IPS DF 4.7 (cell line): Measurements from ENCODE around the gene OTOG.

Experiments
- DNase-seq: peaks from one replicate; pipeline ENCODE4 v3.0.0-alpha.2; 2013; ENCODE audit warnings: low spot score; ENCODE audit errors: extremely low read depth

Gene OTOG

DNA sequence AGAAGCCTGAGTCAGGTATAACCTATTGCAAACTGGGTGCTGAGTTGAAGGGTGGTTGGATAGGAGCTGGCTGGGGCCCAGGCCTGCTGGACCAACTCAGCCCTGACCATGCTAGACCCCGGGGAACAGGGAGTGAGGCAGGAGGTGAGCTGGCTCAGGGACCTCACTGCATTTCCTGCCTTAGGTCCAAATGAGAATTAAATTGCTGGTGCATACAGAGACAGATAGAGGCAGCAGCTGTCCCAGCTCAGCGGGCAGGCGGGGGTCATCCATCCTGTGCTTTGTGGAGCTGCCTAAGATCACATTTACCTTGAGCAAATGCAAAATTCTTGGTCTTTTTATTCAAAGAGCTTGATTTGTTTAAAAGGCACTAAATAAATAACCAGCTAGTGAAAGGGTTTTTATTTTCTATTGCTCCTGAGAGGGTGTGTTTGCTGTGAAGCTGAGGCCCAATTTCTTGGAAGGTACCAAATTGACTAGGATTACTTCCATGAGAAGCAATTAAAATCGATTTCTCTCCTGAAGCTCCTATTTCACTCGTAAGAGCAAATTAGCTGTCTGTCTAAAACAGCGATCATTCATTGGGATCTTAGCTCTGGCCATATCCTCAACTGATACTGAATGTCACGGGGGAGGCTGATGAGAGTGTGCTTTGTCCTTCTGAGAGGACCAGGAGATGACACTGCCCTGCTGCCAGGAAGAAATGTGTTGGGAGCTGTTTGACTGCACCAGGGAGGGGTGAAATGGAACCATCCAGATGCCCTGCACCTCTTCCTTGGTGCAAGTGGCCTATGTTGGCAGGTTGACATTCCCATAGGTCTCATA lies 27.8 kb upstream of the OTOG start:
- DNase-seq = no peak

DNA sequence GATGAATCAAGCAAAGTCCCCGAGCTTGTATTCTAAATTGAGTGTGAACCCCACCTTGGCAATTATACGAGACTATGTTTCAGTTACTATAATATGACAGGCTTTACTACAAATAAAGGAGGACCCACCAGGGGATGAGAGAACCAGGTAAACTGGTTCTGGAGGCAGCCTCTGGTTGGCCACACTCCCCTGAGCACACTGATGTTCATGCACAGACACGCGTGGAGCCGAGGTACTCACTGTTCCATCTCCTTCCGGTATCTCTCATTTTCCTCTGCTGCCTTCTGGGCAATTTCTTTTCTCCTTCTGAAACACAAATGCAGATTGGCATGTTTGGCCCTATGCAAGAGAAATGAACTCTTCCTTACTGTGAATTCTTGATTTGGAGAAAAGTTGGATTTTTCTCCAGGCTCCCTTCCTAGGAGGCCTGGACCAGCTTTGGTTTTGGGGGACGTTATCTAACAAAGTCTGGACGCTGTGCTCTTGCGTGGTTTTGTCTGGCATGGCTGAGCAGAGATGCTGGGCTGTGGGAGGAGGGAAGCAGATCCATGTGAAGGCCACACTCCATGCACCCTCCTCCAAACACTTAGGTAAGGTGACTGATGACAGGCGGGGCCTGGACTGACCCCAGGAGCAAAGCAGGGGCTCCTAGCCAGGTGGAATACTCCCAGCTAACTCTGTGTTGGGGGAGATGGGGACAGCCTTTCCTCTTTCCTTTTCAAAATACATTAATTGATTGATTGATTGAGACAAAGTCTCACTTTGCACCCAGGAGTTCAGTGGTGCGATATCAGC lies 25.8 kb upstream of the OTOG start:
- no peak for DNase-seq

DNA sequence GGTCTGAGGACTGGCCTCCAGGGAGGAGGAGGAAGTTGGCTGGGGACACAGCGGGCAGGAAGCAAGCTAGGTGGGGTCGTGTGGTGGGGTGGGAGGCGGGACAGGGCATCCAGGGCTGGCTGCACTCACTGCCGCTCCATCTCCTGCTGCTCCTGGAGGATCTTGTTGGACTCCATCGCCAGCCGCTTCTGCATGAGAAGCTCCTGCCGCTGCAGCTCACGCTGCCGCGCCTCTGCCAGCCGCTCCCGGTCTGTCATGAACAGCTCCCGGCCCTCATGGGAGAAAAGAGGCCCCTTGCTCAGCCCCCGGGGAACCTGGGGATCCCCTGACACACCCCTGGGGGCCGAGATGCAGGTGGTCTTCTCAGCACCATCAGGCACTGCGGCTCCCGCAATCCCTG lies 24.4 kb upstream of the OTOG start:
- DNase-seq = no peak

DNA sequence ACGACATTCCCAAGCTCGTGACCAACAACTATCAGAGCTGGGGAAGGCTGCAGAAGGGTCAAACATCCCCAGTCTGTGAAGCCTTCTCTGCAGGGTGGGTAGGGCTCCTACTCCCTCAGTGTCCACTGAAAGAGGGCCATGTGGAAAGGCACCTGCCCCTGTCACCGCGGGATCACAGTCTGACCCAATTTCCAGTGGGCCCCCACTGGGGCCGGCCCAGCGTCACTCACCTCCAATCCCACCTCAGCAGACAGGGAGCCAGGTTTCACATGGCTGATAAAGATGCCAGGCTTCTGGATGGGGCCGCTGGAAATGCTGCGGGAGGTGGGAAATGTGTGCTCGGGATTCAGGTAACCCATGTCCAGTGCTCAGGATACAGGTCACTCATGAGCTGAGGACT lies 22.8 kb upstream of the OTOG start:
- no peak for DNase-seq

DNA sequence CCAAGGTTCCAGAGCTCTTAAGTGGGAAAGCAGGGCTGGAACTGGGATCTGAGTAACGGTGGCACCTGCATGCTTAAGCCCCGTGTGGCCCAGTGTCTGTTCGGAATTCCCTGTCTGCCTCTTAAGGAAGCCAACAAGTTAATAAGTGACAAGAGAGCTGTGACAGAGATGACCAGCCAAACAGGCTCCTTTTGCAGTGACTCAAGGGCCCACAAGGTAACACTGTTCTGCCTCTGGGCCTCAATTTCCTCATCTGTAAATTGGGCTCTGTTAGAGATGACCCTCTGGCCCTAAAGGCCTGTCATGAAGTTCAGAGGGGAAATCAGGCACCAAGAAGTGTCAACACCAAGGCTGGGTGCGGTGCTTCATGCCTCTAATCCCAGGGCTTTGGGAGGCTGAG lies 21.5 kb upstream of the OTOG start:
- no peak for DNase-seq

DNA sequence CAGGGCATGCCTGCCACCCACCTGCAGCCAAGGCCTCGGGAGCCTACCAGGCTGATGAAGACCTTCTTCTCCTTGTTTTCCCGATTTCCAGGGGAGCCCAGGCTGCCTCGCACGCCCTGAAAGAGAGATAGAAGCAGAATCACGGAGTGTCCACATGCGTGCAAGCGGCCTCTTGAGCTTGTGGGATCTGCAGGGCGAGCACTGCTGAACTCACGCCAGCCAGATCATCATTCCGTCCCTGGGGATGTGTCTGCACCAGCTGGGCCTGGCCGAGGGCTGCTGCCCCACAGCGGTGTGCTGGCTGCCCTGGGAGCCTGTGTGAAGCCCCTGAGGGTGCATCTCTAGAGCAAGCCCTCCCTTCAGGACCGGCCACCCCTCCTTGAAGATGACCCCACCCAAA lies 20.7 kb upstream of the OTOG start:
- DNase-seq = no peak

DNA sequence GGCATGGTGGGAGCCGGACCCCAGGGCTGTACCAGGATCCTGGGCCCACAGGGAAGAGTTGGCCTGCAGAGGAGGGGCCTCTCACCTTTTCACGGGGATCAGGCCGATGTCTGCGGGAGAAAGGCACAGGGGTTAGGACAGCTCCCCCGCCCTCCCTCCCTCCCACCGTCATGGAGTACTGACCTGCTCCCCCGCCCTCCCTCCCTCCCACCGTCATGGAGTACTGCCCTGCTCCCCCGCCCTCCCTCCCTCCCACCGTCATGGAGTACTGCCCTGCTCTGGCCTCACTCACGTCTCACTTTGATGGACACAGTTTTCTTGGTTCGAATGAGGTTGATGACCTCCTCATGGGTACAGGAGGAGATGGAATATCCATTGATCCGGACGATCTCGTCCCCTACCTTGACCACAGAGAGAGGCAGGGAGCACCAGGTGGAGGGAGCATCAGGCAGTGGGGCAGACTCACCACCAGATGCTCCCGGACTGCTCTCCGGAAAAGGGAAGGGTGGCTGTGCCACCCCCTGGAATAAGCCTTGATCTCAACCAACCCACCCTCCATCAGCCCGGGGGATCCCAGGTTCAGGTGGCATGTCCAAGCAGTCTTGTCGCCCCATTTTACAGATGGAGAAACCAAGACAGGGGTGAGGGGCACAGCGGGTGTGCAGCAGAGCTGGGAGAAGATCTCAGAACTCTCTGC lies 20.0 kb upstream of the OTOG start:
- DNase-seq = no peak

DNA sequence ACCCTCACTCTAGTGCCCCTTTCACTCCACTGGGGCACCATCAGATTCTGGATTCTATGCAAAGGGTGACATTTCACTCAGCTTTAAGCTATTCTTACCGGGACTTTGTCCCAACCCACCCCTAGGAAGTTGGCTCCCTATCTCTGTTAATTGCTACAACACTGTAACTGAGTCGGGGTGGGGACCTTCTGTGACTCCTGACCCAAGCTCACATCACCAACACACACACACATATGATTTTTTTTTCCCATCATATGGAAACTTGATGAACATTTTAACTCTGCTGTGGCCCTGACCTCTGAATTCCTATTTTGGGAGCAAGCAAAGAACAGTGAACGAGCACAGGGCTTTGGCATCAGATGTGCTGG lies 19.4 kb upstream of the OTOG start:
- DNase-seq = no peak

DNA sequence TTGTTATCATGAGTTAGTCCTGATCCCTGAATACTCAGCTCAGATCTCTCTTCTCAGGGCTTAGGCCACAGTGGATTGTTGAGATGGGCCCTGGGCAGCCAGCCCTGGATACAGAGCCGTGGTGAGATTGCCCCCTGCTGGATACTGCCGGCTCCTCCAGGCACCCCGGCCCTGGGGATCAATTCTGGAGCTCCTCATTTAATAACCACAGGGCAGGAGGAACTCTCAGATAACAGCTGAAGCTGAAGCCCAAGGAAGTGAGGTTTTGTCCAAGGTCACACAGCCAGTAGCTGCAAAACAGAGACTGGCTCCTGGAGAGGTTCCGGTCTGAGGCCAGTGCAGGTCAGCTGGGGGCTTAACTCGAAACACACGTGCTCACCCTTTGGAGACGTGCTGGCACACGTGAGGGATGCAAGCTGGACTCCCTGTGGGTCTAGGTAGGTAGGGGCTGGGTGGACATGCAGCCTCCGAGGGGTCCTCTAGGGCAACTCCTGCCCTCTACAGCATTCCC lies 18.8 kb upstream of the OTOG start:
- DNase-seq = no peak

DNA sequence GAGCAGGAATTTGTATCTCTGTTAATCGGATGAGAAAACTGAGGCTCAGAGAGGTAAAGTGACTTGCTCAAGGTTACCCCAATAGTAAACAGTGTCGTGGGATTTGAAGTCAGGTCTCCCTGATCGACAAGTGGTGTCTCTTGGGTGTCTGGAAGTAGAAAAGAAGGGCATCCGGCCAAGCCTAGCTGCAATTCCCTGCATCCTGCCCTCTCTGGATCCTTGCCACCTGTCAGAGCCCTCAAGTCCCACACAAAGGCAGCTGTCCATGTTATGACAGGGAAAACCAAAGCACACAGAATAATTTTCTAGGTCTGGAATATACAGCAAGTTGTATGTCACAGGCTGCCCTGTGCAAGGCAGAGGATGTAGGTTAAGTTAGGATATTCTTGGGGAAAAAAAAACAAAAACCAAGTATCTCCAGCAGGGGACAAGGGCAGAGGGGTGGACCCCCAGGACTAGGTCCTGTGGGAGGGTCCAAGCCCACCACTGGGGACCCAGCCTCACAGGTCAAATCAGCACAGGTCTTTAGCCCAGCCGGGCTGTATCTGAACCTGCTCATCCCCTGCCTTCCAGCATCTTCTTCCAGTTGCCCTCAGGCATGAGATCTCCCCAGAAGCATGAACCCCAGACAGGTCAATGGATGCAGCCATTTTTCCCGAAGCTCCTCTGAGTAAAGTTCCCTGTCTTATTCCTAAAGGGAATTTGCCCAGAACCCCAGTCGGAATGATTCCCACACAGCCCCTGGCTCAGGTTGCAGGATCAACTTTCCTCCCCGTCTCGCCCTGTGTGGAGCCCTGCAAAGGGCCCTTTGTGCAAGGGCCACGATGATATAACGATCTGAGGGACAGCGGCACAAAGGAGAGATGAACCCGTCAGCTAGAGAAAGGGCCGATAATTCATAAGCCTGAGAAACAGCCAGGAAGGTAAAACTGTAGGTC lies 17.9 kb upstream of the OTOG start:
- no peak for DNase-seq

DNA sequence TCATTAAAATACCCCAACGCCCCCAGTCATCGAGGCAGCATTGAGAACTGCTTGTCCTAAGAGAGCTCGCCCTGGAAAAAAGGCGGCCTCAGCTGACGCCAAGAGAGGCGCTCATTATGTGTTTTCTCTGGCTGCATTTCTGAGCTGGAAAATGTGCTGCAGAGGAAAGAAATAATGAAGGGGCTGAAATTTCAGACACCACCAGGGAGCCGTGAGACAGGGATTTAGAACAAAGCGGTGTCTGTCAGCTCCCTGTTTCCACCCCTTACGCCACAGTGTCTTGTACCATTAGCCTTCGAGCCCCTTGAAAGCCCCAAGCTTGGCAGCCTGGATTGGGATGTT lies 17.2 kb upstream of the OTOG start:
- no peak for DNase-seq

DNA sequence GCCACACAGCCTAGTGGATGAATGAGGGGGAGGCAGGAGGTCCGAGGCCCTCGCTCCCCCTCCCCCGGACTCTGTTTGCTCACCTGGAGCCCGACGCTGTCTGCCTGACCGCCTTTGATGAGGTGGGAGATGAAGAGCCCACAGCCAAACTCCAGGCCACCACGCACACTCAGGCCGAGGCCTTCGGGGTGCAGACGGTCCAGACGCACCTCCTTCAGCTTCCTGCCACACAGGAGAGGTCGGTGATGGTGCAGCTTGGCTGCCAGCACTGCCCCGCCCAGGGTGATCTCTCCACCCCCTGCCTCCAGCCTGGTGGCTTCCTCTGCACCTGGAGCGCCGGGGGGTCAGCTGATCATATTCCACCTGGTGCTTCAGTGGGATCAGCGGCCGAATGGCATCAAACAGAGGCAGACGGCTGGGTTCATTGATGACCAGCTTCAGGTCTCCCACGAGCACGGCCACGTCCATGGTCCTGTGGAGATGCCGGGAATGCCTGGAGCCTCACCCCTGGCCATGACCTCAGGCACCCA lies 15.9 kb upstream of the OTOG start:
- DNase-seq = no peak

DNA sequence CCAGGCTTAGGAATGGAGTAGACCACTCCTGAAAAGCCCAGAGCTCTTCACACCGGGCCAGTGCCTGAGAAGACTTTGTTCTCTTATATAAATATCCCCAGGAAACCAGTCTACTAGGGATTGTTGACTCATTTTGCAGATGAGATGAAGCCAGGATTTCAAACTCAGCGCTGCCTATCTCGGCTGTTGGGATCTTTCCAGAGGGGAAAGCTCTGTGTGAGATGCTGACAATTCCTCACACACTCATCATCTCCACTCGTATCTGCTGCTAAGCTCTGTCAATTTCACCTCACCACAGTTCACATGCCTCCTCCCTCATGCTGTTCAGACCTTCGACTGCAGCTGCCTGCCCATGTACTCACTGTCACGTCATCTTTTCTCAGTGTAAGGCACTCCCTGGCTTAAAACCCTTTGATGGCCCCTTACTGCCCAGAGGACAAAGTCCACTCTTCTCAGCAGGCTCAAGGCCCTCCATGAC lies 15.4 kb upstream of the OTOG start:
- DNase-seq = no peak

DNA sequence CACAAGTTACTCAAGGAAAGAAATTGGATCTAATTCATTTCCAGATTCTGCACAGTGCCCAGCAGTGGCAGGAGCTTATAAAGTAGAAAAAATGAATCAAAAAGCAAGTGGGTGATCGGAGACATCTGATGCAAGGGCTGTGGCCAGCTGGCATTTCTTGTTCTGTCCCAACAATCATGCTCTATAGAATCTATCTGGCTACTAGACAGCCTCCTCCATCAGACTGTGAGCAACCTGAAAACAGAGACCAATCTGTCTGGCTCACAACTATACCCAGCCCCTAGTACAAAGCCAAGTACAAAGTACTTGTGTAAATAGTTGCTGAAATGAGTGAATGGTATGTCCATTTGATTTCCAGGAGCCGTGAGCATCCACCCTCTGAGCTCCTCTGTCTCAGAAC lies 14.3 kb upstream of the OTOG start:
- DNase-seq = no peak

DNA sequence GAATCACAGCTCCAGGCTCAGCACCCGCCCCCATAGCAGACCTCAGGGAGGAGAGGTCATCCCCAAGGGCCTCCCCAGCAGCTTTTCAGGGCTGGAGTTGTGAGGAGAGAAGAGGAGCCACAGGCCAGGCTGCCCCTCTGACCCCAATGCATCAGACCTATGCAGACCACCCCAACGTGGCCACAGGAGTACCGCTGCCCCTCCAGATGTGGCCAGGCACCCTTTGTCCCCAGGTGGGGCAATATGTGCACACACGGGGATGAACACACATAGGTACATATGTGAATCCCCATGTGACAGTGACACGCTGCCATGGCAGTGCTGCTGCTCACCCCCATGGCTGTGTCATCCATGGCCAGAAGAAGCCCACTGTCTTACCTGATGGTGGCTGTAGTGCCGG lies 13.7 kb upstream of the OTOG start:
- DNase-seq = no peak

DNA sequence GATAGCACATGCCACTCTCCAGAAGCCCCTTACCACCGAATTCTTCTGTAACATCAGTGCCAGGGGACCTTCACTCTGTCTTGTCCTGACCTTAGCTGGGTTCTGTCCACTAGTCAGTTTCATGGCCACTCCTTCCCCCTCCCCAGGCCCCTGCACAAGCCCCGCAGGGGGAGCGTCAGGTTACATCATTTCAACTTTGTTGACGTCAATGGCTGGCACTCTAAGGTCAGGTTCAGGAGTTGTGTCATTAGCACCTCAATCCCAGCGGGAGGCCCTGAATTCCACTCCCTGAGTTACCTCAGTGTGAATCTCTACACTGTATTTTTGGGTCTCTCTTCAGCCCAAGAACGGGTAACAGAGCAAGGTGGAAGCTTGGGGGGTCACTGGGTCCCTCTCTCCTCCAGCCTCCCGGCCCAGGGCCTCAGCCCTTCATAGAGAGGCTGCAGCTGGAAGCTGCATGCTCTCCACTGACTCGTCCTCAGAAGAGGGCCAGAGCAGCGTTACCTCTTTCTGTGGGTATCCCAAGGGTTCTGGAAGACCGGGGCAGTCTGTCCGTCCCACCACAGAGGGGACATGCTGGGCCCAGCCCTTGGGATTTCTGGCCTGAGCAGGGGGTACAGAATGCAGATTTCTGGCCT lies 13.2 kb upstream of the OTOG start:
- no peak for DNase-seq

DNA sequence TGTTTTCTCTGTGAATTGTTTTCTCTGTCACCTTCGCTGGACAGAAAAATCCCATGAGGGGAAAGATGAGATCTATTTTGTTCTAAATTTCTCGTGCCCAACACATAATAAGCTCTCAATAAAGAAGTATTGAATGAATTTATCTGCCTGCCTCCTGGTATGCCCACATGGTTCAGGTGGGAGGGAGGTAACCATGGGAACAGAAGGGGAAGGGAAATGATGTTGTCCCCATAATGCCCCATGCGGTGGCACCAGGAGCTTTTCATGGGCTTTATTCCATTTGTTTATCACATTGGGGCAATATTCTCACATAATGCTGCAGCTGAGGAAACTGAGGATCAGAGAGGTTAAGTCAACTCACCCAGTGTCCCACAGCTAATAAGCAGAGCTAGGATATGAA lies 11.6 kb upstream of the OTOG start:
- DNase-seq = no peak

DNA sequence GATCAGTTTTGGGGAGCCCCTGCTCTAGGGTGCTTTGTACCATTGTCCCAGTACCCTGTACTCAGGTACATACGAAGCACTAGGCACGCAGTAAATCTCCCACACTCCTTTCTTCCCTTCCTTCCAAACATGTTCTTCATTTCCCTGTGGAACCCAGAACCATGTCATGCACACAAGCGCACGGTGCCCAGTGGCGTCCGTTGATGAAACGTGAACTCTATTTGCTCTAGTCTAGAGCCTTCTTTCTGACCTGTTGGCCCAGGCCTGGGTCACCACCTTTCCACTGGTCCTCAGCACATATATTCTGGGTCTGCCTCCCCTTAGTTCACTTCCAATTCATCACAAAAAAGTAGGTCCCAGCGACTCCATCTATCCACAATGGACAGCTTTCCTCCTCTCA lies 9.8 kb upstream of the OTOG start:
- no peak for DNase-seq

DNA sequence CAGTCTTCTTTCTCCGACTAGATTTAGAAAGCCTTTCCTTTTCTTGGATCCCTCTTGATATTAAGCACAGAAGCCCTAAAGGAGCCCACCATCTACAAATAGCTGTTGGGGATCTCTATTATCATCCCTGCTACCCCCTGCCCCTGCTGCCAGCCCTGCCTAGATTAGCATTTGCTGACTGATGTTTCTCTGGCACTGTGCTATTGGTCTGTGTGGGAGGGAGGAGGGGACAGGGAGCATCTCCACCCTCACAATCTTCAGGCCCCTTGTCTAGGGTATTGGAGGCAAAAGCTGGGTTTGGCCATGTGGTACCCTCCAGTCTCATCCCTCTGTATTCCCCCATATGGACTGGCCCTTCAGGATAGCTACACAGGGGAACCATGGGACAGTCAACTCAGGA lies 9.0 kb upstream of the OTOG start:
- no peak for DNase-seq

DNA sequence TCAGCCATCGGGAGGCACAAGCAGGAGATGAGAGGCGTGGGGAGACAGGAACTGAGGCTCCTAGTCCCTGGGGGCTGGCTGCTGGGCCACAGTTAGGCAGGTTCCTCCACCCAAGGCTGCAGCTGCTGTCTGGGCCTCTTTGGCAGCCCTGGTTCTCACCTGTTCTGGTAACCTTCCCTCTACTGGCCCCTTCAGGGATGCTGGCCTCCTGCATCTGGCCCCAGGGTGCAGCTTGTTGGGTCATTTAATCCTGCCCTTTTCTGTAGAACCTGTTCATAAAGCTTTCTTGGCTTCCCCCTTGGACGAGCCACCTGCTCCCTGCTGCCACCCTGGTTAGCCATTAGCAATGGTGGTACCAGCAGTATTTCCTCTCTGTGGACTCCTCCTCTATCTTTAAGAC lies 8.3 kb upstream of the OTOG start:
- no peak for DNase-seq
